RCC 7860 (cell line): ENCODE measurements around the gene ANO7.

Experiments
- DNase-seq: peaks from one replicate; pipeline ENCODE4 v3.0.0-alpha.2; 2015; ENCODE audit warnings: low spot score
- FAIRE-seq: peaks from 2 replicates; lab custom pipeline; 2012; peaks lifted over from hg19 to GRCh38; lab: Jason Lieb, UNC

ANO7 gene

DNA sequence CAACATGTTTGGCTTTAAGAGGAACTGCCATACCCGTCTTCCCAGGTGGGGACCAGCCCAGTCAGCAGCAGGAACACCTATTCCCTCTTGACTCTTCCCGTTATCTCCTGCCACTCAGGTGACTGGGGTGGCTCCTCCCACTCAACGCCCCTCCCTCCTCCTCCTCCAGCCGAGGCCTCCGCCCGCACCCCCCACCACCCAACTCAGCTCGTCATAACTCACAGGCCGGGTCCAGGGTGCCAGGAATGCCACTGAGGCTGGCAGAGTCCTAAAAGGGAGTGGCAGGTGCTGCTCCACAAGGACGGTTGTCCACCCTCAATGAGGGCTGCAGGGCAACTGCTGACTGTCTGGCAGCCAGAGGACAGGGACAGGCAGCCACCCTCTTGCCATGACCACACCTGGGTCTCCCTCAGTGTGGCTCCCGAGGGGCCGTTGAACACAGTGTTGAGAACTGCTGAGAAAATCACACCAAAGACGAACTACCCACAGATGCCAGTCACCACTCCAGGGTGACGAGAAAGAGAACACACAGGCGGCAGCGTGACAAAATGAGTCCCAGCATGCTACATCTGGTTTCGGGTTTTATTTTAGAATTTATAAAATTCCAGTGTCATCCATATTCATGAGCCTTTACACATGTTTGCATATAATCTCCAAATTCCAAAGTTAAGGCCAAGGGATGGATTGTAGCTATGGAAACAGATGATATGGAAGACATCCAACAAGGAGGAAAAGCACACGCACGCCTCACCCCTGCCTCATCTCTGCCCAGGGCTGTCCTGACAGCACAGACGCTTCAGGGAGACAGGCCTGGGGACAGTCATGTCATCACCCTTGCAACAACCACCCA, 38.5 kb downstream of the ANO7 start:
- FAIRE-seq (no peak), DNase-seq (no peak)

- no peak for DNase-seq
- FAIRE-seq, result no peak
Observed at GRCh38 chr2:241227594-241227993, 39.1 kb downstream of the ANO7 start.

DNA sequence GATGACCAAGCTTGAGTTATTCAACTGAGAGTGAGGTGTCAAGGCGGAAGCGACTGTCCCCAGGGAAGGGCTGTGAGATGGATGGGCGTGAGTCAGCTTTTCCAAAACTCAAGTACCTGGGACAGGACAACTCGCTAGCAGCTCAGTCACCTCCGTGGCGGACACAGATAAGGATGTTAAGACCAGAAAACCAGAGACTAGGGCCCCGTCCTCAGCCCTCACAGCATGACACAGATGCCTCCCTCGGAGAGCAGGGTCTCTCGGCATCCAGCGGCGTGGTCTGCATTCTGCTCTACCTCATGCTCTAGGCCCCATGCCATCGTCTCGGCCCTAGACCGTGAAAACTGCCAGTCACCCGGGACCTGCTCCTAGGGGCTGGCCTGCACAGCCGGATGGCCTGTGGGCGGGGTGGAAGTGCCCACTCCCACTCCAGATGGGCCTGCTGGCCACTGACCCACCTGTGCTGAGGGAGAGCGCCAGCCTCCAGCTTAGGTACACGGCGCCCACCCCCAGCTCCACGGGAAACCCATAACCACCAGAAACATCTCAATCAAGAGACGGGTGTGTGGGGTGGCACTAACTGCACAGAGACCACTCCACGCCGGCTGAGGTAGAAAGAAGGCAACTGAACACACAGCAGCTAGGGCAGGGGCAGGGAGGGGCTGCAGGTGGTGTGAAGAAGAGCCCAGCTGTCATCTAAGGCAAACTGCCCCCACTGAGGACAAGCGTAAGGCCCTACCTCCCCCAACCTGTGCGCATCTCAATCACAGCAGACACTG, 39.8 kb downstream of the ANO7 start:
- FAIRE-seq, result no peak
- DNase-seq, result no peak

GRCh38 chr2:241228860-241229516, 40.5 kb downstream of the ANO7 start:
- FAIRE-seq (no peak), DNase-seq (no peak)

- FAIRE-seq (no peak), DNase-seq (no peak)
Observed at GRCh38 chr2:241229563-241230401, 41.3 kb downstream of the ANO7 start.

GRCh38 chr2:241230435-241230834, 42.0 kb downstream of the ANO7 start:
- FAIRE-seq (no peak), DNase-seq (no peak)

GRCh38 chr2:241232736-241233575, 44.5 kb downstream of the ANO7 start:
- FAIRE-seq (no peak), DNase-seq (no peak)

GRCh38 chr2:241234066-241234790, 45.8 kb downstream of the ANO7 start:
- DNase-seq, result no peak

GRCh38 chr2:241234962-241235740, 46.7 kb downstream of the ANO7 start:
- DNase-seq (no peak), FAIRE-seq (no peak)

More at GRCh38 chr2:241234066-241234790, 45.8 kb downstream of the ANO7 start:
- no peak for FAIRE-seq

DNA sequence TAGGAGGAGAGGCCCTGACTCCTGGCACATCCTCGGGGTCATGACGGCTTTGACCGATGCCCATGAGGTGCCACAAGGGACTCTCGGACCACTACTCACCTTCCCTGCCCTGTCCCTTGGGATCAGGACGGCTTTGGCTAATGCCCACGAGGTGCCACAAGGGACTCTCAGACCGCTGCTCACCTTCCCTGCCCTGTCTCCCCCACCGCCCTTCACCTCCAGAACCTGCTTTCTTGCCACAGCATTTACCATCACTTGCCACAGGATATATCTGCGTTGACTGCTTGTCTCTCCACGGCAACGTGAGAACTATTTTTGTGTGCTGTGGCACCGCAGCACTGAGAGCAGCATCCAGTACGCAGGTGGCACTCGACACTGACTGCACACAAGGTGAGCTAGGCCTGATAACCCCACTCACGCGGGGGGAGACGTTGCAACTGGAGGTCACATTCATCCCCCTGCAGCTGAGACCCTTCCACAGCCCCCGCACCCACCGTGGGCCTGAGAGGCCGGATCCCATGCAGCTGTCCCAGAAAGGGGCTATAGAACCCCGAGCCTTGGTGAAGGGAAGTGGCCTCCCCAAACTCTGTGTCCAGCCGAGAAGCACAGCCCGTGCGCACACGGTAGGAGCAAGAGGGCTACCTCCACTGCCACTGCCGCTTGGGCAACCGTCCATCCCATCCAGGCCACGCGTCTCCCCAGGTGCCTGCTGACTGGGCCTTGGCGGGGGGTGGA, 47.5 kb downstream of the ANO7 start:
- FAIRE-seq (no peak), DNase-seq (no peak)

GRCh38 chr2:241237047-241237446, 48.6 kb downstream of the ANO7 start:
- FAIRE-seq, result no peak
- no peak for DNase-seq

- FAIRE-seq, result no peak
- no peak for DNase-seq
Observed at GRCh38 chr2:241237949-241238371, 49.5 kb downstream of the ANO7 start.

GRCh38 chr2:241238693-241239198, 50.3 kb downstream of the ANO7 start:
- FAIRE-seq (no peak), DNase-seq (no peak)

DNA sequence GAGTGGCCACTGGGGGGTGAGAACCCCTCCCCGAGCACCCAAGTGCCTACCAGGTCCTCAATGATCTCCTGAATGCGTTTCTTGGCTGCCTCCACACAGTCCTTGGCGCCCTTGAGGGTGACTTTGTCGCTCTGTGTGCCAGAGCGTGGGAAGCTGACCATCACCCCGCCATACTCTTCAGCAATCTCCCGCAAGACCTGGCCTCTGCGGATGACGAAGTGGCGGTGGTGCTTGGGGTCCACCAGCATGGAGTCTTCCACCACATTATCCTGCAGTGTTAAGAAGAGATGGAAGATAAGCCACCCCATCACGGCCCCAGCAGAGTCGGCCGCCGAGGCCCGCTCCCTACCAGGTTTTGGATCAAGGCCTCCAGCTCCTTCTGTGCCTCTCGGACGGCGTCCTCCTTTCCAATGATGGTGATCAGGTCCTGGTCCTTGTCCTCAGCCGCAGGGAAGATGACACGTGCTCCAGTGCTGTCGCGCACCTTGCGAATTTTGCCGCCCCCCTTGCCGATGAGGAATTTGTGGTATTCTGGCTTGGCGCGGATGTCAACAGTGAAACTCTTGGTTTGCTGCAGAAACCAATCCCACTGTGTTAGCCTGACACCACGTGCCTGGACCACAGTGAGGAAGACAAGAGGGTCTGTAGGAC, 51.2 kb downstream of the ANO7 start:
- DNase-seq, result no peak
- FAIRE-seq, result no peak

DNA sequence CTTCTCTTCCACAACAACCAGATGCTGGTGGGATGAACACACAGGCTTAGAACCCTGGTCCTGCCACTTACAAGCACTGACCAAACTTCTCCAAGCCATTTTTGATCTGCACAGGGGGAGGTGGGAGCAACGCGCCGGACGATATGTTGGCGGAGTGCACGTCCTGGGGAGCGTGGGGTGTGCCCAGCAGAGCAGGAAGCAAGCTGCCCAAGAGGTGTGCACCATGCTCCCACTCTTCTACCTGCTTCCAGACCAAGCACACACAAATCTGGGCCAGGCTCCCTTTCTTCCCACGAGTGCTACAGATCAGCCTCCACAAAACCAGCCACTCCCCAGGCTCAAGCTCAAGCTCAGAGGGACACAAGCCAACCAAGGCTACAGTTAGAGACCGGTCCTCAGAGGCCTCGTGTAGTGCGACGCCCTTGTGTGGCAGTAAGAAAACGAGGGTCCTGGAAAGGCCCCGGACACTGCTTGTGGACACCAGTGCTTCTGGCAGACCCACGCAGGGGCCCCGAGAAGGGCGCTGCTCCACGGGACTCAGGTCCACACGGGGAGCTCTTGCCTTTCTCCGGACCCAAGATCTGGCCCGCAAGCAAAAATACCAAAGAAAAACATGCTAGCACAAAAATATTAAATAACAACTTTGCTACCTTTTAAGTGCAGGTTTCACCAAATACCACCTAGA, 52.0 kb downstream of the ANO7 start:
- DNase-seq (no peak), FAIRE-seq (no peak)

- DNase-seq, result no peak
- no peak for FAIRE-seq
Observed at GRCh38 chr2:241241669-241242068, 53.2 kb downstream of the ANO7 start.
